GM15510 (cell line): Measurements from ENCODE around the gene LTBP3.

Source experiments
- POLR2A ChIP-seq: IDR thresholded peaks from 3 replicates; pipeline ENCODE4 v1.6.1; 2011; ENCODE audit warnings: borderline replicate concordance; ENCODE audit not compliant: insufficient read length; ENCODE audit errors: extremely low read depth

Gene LTBP3

DNA sequence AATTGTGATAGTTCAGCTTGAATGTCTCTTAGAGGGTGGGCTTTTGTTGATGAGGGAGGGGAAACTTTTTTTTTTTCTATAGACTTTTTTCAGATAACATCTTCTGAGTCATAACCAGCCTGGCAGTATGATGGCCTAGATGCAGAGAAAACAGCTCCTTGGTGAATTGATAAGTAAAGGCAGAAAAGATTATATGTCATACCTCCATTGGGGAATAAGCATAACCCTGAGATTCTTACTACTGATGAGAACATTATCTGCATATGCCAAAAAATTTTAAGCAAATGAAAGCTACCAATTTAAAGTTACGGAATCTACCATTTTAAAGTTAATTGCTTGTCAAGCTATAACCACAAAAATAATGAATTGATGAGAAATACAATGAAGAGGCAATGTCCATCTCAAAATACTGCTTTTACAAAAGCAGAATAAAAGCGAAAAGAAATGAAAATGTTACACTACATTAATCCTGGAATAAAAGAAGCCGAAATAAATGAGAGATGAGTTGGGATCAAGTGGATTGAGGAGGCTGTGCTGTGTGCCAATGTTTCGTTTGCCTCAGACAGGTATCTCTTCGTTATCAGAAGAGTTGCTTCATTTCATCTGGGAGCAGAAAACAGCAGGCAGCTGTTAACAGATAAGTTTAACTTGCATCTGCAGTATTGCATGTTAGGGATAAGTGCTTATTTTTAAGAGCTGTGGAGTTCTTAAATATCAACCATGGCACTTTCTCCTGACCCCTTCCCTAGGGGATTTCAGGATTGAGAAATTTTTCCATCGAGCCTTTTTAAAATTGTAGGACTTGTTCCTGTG, 55.4 kb downstream of the LTBP3 start:
- peak; percentile 46 for TF ChIP-seq POLR2A

GRCh38 chr11:65502274-65502554, 55.9 kb downstream of the LTBP3 start:
- no peak for TF ChIP-seq POLR2A

DNA sequence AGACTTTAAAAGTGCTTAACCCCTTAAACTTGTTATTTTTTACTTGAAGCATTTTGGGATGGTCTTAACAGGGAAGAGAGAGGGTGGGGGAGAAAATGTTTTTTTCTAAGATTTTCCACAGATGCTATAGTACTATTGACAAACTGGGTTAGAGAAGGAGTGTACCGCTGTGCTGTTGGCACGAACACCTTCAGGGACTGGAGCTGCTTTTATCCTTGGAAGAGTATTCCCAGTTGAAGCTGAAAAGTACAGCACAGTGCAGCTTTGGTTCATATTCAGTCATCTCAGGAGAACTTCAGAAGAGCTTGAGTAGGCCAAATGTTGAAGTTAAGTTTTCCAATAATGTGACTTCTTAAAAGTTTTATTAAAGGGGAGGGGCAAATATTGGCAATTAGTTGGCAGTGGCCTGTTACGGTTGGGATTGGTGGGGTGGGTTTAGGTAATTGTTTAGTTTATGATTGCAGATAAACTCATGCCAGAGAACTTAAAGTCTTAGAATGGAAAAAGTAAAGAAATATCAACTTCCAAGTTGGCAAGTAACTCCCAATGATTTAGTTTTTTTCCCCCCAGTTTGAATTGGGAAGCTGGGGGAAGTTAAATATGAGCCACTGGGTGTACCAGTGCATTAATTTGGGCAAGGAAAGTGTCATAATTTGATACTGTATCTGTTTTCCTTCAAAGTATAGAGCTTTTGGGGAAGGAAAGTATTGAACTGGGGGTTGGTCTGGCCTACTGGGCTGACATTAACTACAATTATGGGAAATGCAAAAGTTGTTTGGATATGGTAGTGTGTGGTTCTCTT, 56.5 kb downstream of the LTBP3 start:
- TF ChIP-seq POLR2A: peak; percentile 43

GRCh38 chr11:65501186-65501471, 57.0 kb downstream of the LTBP3 start:
- TF ChIP-seq POLR2A: no peak

DNA sequence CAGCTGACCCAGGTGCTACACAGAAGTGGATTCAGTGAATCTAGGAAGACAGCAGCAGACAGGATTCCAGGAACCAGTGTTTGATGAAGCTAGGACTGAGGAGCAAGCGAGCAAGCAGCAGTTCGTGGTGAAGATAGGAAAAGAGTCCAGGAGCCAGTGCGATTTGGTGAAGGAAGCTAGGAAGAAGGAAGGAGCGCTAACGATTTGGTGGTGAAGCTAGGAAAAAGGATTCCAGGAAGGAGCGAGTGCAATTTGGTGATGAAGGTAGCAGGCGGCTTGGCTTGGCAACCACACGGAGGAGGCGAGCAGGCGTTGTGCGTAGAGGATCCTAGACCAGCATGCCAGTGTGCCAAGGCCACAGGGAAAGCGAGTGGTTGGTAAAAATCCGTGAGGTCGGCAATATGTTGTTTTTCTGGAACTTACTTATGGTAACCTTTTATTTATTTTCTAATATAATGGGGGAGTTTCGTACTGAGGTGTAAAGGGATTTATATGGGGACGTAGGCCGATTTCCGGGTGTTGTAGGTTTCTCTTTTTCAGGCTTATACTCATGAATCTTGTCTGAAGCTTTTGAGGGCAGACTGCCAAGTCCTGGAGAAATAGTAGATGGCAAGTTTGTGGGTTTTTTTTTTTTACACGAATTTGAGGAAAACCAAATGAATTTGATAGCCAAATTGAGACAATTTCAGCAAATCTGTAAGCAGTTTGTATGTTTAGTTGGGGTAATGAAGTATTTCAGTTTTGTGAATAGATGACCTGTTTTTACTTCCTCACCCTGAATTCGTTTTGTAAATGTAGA, 57.6 kb downstream of the LTBP3 start:
- peak; percentile 89 for TF ChIP-seq POLR2A

- TF ChIP-seq POLR2A: no peak
These were observed 58.3 kb downstream of the LTBP3 start for GRCh38 chr11:65499713-65500386.

DNA sequence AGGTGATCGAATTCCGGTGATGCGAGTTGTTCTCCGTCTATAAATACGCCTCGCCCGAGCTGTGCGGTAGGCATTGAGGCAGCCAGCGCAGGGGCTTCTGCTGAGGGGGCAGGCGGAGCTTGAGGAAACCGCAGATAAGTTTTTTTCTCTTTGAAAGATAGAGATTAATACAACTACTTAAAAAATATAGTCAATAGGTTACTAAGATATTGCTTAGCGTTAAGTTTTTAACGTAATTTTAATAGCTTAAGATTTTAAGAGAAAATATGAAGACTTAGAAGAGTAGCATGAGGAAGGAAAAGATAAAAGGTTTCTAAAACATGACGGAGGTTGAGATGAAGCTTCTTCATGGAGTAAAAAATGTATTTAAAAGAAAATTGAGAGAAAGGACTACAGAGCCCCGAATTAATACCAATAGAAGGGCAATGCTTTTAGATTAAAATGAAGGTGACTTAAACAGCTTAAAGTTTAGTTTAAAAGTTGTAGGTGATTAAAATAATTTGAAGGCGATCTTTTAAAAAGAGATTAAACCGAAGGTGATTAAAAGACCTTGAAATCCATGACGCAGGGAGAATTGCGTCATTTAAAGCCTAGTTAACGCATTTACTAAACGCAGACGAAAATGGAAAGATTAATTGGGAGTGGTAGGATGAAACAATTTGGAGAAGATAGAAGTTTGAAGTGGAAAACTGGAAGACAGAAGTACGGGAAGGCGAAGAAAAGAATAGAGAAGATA, 59.0 kb downstream of the LTBP3 start, which contains the start of gene MALAT1:
TSS of gene MALAT1 (plus strand) at position 69 of the 736 bp plus-strand sequence.
- TF ChIP-seq POLR2A: peak; percentile 100

DNA sequence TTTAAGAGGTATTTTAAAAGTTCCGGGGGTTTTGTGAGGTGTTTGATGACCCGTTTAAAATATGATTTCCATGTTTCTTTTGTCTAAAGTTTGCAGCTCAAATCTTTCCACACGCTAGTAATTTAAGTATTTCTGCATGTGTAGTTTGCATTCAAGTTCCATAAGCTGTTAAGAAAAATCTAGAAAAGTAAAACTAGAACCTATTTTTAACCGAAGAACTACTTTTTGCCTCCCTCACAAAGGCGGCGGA, 59.5 kb downstream of the LTBP3 start:
- no peak for TF ChIP-seq POLR2A

- TF ChIP-seq POLR2A: no peak
These were observed 60.0 kb downstream of the LTBP3 start for GRCh38 chr11:65498042-65498726.

DNA sequence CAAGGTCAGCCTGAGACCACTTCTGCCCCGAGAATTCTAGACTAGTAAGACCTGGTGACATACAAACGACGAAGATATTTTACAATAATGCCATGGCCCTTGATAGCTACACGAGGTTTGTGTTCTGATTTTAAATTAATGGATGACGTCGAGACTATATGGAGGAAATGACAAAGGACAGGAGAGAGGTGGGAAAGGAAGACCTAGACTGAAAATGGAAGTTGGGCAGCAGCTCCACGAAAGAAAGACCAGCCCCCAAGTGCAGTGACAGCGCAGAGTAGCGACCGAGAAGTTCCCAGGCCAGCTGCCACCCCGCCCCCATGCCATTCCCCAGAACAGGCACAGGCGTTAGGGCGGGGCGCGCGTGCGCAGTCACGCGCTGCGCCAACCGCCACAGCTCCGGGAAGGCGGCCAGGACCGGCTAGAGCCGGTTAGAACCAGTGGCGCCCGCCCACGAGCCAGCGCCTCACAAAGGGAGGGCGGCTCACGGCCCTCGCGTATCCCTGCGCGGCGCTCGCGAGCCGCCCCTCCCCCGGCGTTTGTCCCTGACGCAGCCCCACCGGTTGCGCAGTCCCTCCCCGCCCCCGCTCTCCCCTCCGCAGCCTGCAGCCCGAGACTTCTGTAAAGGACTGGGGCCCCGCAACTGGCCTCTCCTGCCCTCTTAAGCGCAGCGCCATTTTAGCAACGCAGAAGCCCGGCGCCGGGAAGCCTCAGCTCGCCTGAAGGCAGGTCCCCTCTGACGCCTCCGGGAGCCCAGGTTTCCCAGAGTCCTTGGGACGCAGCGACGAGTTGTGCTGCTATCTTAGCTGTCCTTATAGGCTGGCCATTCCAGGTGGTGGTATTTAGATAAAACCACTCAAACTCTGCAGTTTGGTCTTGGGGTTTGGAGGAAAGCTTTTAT, 60.8 kb downstream of the LTBP3 start:
- peak; percentile 88 for TF ChIP-seq POLR2A

GRCh38 chr11:65496304-65497140, 61.6 kb downstream of the LTBP3 start:
- no peak for TF ChIP-seq POLR2A
